H9 (cell line): Measurements from ENCODE around the gene TMEM217. TPM values are rescaled to one million over a fixed set of nuclear protein-coding genes. Genes with fewer than 3 reads are reported as not detected.

Source experiments
- DNase-seq: peaks from one replicate; pipeline ENCODE4 v3.0.0-alpha.2; 2017
- H2AFZ ChIP-seq: one replicate; pipeline ENCODE4 v1.6.1; 2013; ENCODE audit warnings: mild to moderate bottlenecking, low read length, control low read depth, moderate library complexity
- H2AK5ac ChIP-seq: 2 replicates; pipeline ENCODE4 v1.6.1; 2013; ENCODE audit warnings: low read length, control low read depth, mixed read lengths; ENCODE audit not compliant: insufficient read length
- H2BK120ac ChIP-seq: one replicate; pipeline ENCODE4 v1.6.1; 2013; ENCODE audit warnings: low read depth, mild to moderate bottlenecking, low read length, control low read depth, inconsistent platforms; ENCODE audit not compliant: poor library complexity, severe bottlenecking
- H2BK12ac ChIP-seq: 2 replicates; pipeline ENCODE4 v1.6.1; 2013; ENCODE audit warnings: low read length, control low read depth, mixed read lengths, low read depth; ENCODE audit not compliant: insufficient read length
- H2BK15ac ChIP-seq: 2 replicates; pipeline ENCODE4 v1.6.1; 2013; ENCODE audit warnings: low read depth, low read length, control low read depth
- H2BK20ac ChIP-seq: one replicate; pipeline ENCODE4 v1.6.1; 2013; ENCODE audit warnings: low read depth, mild to moderate bottlenecking, low read length, control low read depth, inconsistent platforms; ENCODE audit not compliant: poor library complexity, severe bottlenecking
- H2BK5ac ChIP-seq: 2 replicates; pipeline ENCODE4 v1.6.1; 2013; ENCODE audit warnings: low read length, control low read depth, mixed read lengths; ENCODE audit not compliant: insufficient read length
- H3K14ac ChIP-seq: 2 replicates; pipeline ENCODE4 v1.6.1; 2013; ENCODE audit warnings: low read length, control low read depth; ENCODE audit not compliant: insufficient read depth
- H3K18ac ChIP-seq: 2 replicates; pipeline ENCODE4 v1.6.1; 2013; ENCODE audit warnings: low read depth, mild to moderate bottlenecking, mixed read lengths, low read length, control low read depth; ENCODE audit not compliant: insufficient read length
- H3K23ac ChIP-seq: 2 replicates; pipeline ENCODE4 v1.6.1; 2013; ENCODE audit warnings: low read length, control low read depth, mixed read lengths, low read depth; ENCODE audit not compliant: insufficient read length
- H3K23me2 ChIP-seq: 2 replicates; pipeline ENCODE4 v1.6.1; 2013; ENCODE audit warnings: low read depth, mild to moderate bottlenecking, mixed read lengths, low read length, control low read depth; ENCODE audit not compliant: insufficient read length, poor library complexity, severe bottlenecking
- H3K27ac ChIP-seq: 2 replicates; pipeline ENCODE4 v1.5.1; 2013; ENCODE audit warnings: low read length, control low read depth, mixed read lengths, low read depth; ENCODE audit not compliant: insufficient read length
- H3K27me3 ChIP-seq: 2 replicates; pipeline ENCODE4 v1.6.1; 2013; ENCODE audit warnings: low read length, control low read depth, inconsistent platforms; ENCODE audit not compliant: insufficient read depth
- H3K4ac ChIP-seq: 2 replicates; pipeline ENCODE4 v1.6.1; 2013; ENCODE audit warnings: low read depth, mild to moderate bottlenecking, control low read depth, inconsistent platforms, low read length, moderate library complexity
- H3K4me1 ChIP-seq: 2 replicates; pipeline ENCODE4 v1.6.1; 2013; ENCODE audit warnings: low read length, control low read depth, inconsistent platforms; ENCODE audit not compliant: insufficient read depth
- H3K4me2 ChIP-seq: 2 replicates; pipeline ENCODE4 v1.6.1; 2013; ENCODE audit warnings: low read length, control low read depth, mixed read lengths; ENCODE audit not compliant: insufficient read length, insufficient read depth
- H3K56ac ChIP-seq: 2 replicates; pipeline ENCODE4 v1.6.1; 2013; ENCODE audit warnings: low read depth, mild to moderate bottlenecking, mixed read lengths, low read length, control low read depth; ENCODE audit not compliant: insufficient read length
- H3K79me1 ChIP-seq: 2 replicates; pipeline ENCODE4 v1.6.1; 2013; ENCODE audit warnings: low read depth, mild to moderate bottlenecking, moderate library complexity, low read length, control low read depth, inconsistent platforms; ENCODE audit not compliant: insufficient read depth, poor library complexity, severe bottlenecking
- H3K79me2 ChIP-seq: 2 replicates; pipeline ENCODE4 v1.6.1; 2013; ENCODE audit warnings: low read length, control low read depth, inconsistent platforms; ENCODE audit not compliant: insufficient read depth
- H3K9ac ChIP-seq: 2 replicates; pipeline ENCODE4 v1.6.1; 2013; ENCODE audit warnings: low read length, control low read depth, mixed read lengths; ENCODE audit not compliant: insufficient read length; ENCODE audit errors: extremely low read depth
- H3K9me3 ChIP-seq: one replicate; pipeline ENCODE4 v1.6.1; 2013; ENCODE audit warnings: low read depth, low read length, inconsistent platforms; ENCODE audit not compliant: control insufficient read depth
- H3T11ph ChIP-seq: one replicate; pipeline ENCODE4 v1.6.1; 2013; ENCODE audit warnings: mild to moderate bottlenecking, low read length, control low read depth, inconsistent platforms
- H4K20me1 ChIP-seq: one replicate; pipeline ENCODE4 v1.6.1; 2013; ENCODE audit not compliant: control insufficient read depth, insufficient read length, insufficient read depth
- H4K5ac ChIP-seq: 2 replicates; pipeline ENCODE4 v1.6.1; 2013; ENCODE audit warnings: low read depth, mild to moderate bottlenecking, mixed read lengths, low read length, control low read depth; ENCODE audit not compliant: insufficient read length
- H4K8ac ChIP-seq: replicated peaks from 2 replicates; pipeline ENCODE4 v1.6.1; 2013; ENCODE audit warnings: low read length, control low read depth, mixed read lengths, low read depth; ENCODE audit not compliant: insufficient read length
- H4K91ac ChIP-seq: 2 replicates; pipeline ENCODE4 v1.6.1; 2013; ENCODE audit warnings: low read depth, mild to moderate bottlenecking, moderate library complexity, mixed read lengths, low read length, control low read depth; ENCODE audit not compliant: insufficient read length
- H3K27ac Mint-ChIP-seq, 3 experiments: 2 replicates in 2 of 3; 3 replicates in 1 of 3; pipeline ENCODE4 v1.8.0; 2020 to 2021; ENCODE audit warnings: mixed read lengths in 3 of 3, mild to moderate bottlenecking in 1 of 3, moderate library complexity in 1 of 3
- H3K27me3 Mint-ChIP-seq: 2 replicates; pipeline ENCODE4 v1.8.0; 2021; ENCODE audit warnings: low read depth, mild to moderate bottlenecking, moderate library complexity, mixed read lengths
- H3K36me3 Mint-ChIP-seq, 3 experiments: 2 replicates in 2 of 3; 3 replicates in 1 of 3; pipeline ENCODE4 v1.8.0; 2020 to 2021; ENCODE audit warnings: low read depth in 3 of 3, mixed read lengths in 3 of 3; ENCODE audit not compliant: insufficient read depth in 1 of 3
- H3K4me1 Mint-ChIP-seq, 2 experiments: 2 replicates each; pipeline ENCODE4 v1.8.0; 2020; ENCODE audit warnings: mixed read lengths in 2 of 2
- H3K4me3 Mint-ChIP-seq, 2 experiments: 2 replicates in 1 of 2; 3 replicates in 1 of 2; pipeline ENCODE4 v1.8.0; 2020 to 2021; ENCODE audit warnings: mild to moderate bottlenecking in 2 of 2, mixed read lengths in 2 of 2, moderate library complexity in 1 of 2
- H3K9me3 Mint-ChIP-seq, 2 experiments: 2 replicates in 1 of 2; 3 replicates in 1 of 2; pipeline ENCODE4 v1.8.0; 2020; ENCODE audit warnings: mild to moderate bottlenecking in 2 of 2, mixed read lengths in 2 of 2, moderate library complexity in 1 of 2
- WGBS: extraction: QIAGEN DNeasy Blood & Tissue Kit; methylation state at CpG from one replicate; pipeline ENCODE4 v1.1.7; 2013; ENCODE audit warnings: missing lambda C conversion rate, low lambda C conversion rate, mixed read lengths; ENCODE audit not compliant: insufficient read length; ENCODE audit errors: extremely low coverage; 5-methylcytosine and 5-hydroxymethylcytosine counted together
- total RNA-seq: library from RNA; stranded (reverse); gene quantifications from 2 replicates; pipeline ENCODE4 v1.2.1, GENCODE V29; 2021
- TF ChIP-seq, protein P1 (sequence below): fragments of 200-600 bp; sonication (generic); conservative IDR thresholded peaks from 3 replicates; pipeline ENCODE4 v1.8.0; 2021; ENCODE audit warnings: antibody characterized with exemption, mild to moderate bottlenecking

Gene TMEM217
- total RNA-seq, 1 experiment from 2014 or later, result 1.1 TPM

DNA sequence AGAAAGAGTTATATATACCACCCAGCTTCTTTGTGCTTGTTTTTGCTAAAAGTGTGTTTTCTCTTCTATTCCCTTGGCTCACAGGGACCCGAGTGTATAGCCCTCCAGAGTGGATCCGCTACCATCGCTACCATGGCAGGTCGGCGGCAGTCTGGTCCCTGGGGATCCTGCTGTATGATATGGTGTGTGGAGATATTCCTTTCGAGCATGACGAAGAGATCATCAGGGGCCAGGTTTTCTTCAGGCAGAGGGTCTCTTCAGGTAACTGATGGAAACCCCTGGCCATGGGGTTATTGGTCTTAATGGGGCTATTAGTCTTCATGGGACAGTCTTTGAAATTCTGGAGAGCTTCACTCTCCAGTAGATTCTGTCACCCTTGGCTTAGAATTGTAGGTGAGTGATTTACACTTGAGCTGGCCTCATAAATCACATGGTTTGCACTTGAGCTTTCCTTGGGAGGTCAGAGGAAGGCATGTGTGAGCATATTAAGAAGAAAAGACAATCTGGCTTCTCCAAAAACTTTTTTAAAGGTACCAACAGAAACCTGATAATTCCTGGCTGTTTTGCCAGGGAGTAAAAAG lies 84.9 kb downstream of the TMEM217 start:
- WGBS, result no CpG with 5 or more reads among the region's 7 CpGs
- TF ChIP-seq, protein P1, sequence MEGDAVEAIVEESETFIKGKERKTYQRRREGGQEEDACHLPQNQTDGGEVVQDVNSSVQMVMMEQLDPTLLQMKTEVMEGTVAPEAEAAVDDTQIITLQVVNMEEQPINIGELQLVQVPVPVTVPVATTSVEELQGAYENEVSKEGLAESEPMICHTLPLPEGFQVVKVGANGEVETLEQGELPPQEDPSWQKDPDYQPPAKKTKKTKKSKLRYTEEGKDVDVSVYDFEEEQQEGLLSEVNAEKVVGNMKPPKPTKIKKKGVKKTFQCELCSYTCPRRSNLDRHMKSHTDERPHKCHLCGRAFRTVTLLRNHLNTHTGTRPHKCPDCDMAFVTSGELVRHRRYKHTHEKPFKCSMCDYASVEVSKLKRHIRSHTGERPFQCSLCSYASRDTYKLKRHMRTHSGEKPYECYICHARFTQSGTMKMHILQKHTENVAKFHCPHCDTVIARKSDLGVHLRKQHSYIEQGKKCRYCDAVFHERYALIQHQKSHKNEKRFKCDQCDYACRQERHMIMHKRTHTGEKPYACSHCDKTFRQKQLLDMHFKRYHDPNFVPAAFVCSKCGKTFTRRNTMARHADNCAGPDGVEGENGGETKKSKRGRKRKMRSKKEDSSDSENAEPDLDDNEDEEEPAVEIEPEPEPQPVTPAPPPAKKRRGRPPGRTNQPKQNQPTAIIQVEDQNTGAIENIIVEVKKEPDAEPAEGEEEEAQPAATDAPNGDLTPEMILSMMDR, result no peak
- H3K27ac ChIP-seq, result no peak overlapping the region
- H2AFZ ChIP-seq, result no peak overlapping the region
- no peak overlapping the region for H2BK5ac ChIP-seq
- peak overlapping the region in 1 of 3 experiments; percentile 44; a peak in 1 of 7 replicates for H3K27ac Mint-ChIP-seq
- H2BK120ac ChIP-seq, result no peak overlapping the region
- peaks cover 3% of the 10 kb centered on the region; the same call in 1 of the 2 replicates for H3K4me1 ChIP-seq
- no peaks in the 10 kb centered on the region for H3K9me3 ChIP-seq
- no peaks in the 10 kb centered on the region; a peak in 2 of 5 replicates for H3K9me3 Mint-ChIP-seq
- peaks cover 31 to 53% of the 10 kb centered on the region in 2 experiments for H3K4me1 Mint-ChIP-seq
- H4K91ac ChIP-seq, result no peak overlapping the region
- peaks cover 40 to 52% (median 40%) of the 10 kb centered on the region in 3 experiments for H3K36me3 Mint-ChIP-seq
- H2BK15ac ChIP-seq, result no peak overlapping the region
- H3K27me3 Mint-ChIP-seq, result no peaks in the 10 kb centered on the region; the same call in 1 of the 2 replicates
- H4K8ac ChIP-seq, result no peak overlapping the region
- no peak overlapping the region for H3K4me2 ChIP-seq
- peaks cover 17% of the 10 kb centered on the region for H3K23me2 ChIP-seq
- H4K20me1 ChIP-seq, result no peaks in the 10 kb centered on the region
- H3K79me1 ChIP-seq, result peaks cover 5% of the 10 kb centered on the region
- no peaks in the 10 kb centered on the region for H3K27me3 ChIP-seq
- H2BK12ac ChIP-seq, result no peak overlapping the region
- H3T11ph ChIP-seq, result no peak overlapping the region
- no peak overlapping the region for H3K9ac ChIP-seq
- no peak overlapping the region for H3K56ac ChIP-seq
- H2AK5ac ChIP-seq, result no peak overlapping the region
- H3K79me2 ChIP-seq, result peaks cover 14% of the 10 kb centered on the region; the same call in 1 of the 2 replicates
- no peak overlapping the region for H3K14ac ChIP-seq
- no peak for DNase-seq
- H4K5ac ChIP-seq, result no peak overlapping the region
- H2BK20ac ChIP-seq, result no peak overlapping the region
- no peak overlapping the region; a peak in 1 of 5 replicates for H3K4me3 Mint-ChIP-seq
- no peak overlapping the region for H3K23ac ChIP-seq
- no peak overlapping the region for H3K4ac ChIP-seq
- no peak overlapping the region for H3K18ac ChIP-seq
